T follicular helper cell (primary cell): ENCODE results near the gene SLC38A8.

Experiments
- DNase-seq: peaks from one replicate; pipeline ENCODE4 v3.0.0-alpha.2; 2020; ENCODE audit warnings: low read depth

Gene SLC38A8

GRCh38 chr16:84032458-84033178, 10.0 kb downstream of the SLC38A8 start:
- no peak for DNase-seq

GRCh38 chr16:84031556-84031955, 11.0 kb downstream of the SLC38A8 start:
- no peak for DNase-seq

GRCh38 chr16:84029297-84030047, 13.1 kb downstream of the SLC38A8 start:
- DNase-seq: no peak

DNA sequence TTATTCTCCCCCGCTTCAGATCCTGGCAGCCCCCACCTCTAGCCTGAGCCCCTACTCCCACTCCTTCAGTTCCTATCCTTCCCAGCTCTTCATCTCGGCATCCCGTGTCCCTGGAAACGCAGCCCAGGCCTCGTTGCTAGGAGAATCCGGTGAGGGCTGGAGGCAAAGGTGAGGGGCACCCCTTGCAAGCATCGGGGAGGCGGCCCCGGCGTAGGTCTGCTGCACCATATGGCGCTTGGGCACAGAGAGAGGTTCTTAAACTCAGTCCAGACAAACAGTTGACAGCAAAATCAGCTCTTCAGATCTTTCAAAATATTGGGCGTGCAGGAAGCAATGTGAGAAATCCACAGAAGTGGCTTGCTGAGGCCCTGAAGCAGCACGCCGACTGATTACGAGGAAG, 15.0 kb downstream of the SLC38A8 start:
- DNase-seq: no peak

DNA sequence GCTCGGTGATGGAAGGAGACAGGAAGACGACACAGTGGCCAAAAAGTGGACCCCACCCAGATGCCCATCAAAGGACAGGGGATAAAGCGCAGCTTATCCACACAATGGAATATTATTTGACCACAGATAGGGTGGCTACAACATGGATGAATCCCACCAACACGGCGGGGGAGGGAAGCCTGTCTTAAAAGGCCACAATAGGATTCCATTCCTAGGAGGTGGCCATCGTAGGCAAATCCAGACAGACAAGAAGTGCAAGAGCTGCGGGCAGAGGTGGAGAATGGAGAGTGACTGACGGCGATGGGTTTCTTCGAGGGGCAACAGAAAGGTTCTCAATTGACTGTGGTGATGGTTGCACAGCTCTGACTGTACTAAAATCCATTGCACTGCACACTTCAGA, 16.0 kb downstream of the SLC38A8 start:
- DNase-seq: no peak

GRCh38 chr16:84024854-84025253, 17.7 kb downstream of the SLC38A8 start:
- DNase-seq: no peak

DNA sequence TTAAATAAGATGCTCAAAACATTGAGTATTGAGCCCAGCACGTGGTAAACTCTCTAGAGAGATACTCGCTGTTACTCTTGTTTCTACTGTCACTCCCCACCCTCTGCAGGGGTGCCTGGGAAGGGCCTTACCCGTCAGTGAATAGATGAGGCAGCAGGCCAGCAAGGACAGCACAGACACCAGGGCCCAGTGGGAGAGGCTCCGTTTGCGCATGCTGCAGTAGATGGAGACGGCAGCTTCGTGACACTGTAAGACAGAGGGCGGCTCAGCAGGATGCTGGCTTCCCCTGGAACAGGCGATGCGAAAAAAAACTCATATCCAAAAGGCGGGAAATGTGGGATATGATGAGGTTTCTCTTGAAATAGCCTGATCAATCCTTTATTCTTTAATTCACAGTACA, 20.0 kb downstream of the SLC38A8 start:
- no peak for DNase-seq

- DNase-seq: no peak
These were observed 21.1 kb downstream of the SLC38A8 start for GRCh38 chr16:84021488-84021887.

DNA sequence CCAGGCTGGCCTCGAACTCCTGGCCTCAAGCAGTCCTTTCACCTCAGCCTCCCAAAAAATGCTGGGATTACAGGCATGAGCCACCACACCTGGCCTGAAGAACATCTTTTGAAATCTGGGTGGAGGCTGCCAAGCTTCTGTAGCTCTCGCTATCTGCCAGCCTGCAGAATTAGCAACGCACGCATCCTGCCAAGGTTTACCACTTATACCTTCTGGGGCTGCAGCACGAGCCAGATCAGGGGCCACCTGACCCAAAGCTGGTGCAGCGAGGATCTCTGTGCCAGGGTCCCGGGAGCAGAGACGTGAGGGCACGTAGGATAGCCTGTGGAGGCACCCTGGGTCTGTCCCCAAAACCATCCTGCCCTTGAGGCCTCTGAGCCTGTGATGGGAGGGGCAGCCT, 22.2 kb downstream of the SLC38A8 start:
- DNase-seq: no peak

DNA sequence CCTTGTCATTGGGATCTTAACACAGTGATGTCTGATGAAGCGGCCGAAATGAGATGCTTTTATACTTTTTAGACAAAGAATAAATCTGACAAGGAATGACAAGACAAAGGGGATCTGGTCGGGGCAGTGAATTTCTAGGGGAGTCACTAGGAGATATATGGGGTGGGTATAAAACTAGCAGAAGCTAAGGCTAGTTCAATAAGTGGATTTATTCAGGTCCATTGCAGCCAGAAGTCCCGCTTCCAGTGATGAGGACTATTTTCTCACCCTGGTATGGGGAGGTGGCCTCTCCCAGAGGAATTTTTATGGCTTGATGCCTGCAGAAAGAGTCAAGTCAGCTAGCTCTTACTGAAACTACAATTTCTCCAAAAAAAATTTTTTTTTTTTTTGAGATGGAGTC, 23.9 kb downstream of the SLC38A8 start:
- no peak for DNase-seq

GRCh38 chr16:84016477-84016876, 26.1 kb downstream of the SLC38A8 start:
- DNase-seq: no peak

- no peak for DNase-seq
These were observed 27.2 kb downstream of the SLC38A8 start for GRCh38 chr16:84015399-84015798.

DNA sequence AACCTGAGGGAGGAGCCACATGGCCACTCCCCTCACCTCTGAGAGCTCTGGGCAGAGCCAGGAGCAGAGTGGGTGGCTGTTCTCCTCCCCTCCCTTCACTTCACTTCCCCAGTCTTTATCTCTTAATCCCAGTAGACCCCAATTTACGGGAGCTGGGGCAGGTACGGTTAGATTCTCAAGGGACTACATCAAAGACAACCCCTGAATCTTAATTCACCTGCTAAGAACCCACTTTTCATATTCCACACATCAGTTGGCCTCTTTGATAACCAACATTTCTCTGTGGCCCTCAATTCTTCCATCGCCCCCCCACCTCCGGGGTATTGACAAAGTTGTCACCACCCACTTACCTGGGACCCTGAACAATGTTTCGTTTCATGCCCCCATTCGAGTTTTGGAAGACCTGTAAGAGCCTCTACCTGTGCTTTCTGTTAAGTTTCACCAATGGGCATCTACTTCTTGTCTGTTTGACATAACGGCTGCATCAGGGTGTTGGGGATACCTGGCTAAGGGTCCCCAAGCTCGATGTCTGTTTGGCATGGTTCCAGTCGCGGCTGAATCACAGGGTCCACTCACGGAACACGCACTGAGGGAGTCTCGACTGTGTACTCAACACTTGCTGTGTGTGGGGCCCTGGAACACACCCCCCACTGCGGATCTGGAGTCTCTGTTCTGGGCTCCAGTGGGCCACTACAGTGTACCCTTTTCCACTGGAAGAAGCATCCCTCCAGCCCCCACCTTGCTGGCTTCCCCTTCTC, 27.8 kb downstream of the SLC38A8 start:
- no peak for DNase-seq

DNA sequence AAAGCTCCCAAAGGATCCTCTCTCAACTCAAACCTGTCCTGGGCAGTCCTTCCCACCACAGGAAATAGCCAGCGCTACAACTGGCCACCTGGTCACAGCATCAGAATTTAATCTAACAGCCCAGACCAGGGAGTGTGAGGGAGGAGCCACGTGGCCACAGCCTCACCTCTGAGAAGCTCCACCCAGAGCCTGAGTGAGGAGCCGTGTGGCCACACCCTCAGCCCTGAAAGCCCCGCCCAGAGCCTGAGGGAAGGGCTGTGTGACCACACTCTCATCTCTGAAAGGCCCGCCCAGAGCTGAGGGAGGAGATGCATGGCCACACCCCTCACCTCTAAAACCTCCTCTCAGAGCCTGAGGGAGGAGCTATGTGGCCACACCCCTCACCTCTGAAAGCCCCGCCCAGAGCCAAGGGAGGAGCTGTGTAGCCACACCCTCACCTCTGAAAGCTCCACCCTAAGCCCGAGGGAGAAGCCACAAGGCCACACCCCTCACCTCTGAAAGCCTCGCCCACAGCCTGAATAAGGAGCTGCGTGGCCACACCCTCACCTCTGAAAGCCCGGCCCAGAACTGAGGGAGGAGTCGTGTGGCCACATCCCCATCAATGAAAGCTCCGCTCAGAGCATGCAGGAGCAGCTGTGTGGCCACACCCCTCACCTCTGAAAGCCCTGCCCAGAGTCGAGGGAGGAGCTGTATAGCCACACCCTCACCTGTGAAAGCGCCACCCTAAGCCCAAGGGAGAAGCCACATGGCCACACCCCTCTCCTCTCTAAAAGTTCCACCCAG, 28.6 kb downstream of the SLC38A8 start:
- peak; percentile 30 for DNase-seq

GRCh38 chr16:84009282-84009681, 33.3 kb downstream of the SLC38A8 start:
- no peak for DNase-seq

- no peak for DNase-seq
These were observed 34.6 kb downstream of the SLC38A8 start for GRCh38 chr16:84007965-84008364.

GRCh38 chr16:84007520-84007919, 35.1 kb downstream of the SLC38A8 start:
- no peak for DNase-seq

- no peak for DNase-seq
These were observed 37.2 kb downstream of the SLC38A8 start for GRCh38 chr16:84005391-84005790.

- no peak for DNase-seq
These were observed 38.2 kb downstream of the SLC38A8 start for GRCh38 chr16:84004442-84004841.

- no peak for DNase-seq
These were observed 39.6 kb downstream of the SLC38A8 start for GRCh38 chr16:84003038-84003437.

GRCh38 chr16:84001726-84002125, 40.9 kb downstream of the SLC38A8 start:
- no peak for DNase-seq
